HepG2 (cell line): ENCODE data around the gene RPL4. TPM values are rescaled to one million over a fixed set of nuclear protein-coding genes. Genes with fewer than 3 reads are reported as not detected.

Experiments used
- CCDC6 ChIP-seq: sonication (generic); formaldehyde crosslinking; IDR thresholded peaks from 2 replicates; pipeline ENCODE4 v1.8.1; 2022; ENCODE audit warnings: mild to moderate bottlenecking, missing genetic modification reagents, moderate library complexity
- EEA1 ChIP-seq: sonication (generic); formaldehyde crosslinking; IDR thresholded peaks from 2 replicates; pipeline ENCODE4 v1.5.1; 2020; ENCODE audit warnings: mild to moderate bottlenecking, missing genetic modification reagents, borderline replicate concordance
- FOXA3 ChIP-seq: IDR thresholded peaks from 2 replicates; pipeline ENCODE4 v1.6.1; 2016; ENCODE audit warnings: missing genetic modification reagents, missing compliant biosample characterization
- GABPB1 ChIP-seq: IDR thresholded peaks from 2 replicates; pipeline ENCODE4 v1.6.1; 2016; ENCODE audit warnings: mild to moderate bottlenecking, missing genetic modification reagents, moderate library complexity, missing compliant biosample characterization
- ISL2 ChIP-seq: sonication (generic); formaldehyde crosslinking; IDR thresholded peaks from 2 replicates; pipeline ENCODE4 v1.5.0; 2020; ENCODE audit warnings: missing genetic modification reagents
- MED8 ChIP-seq: sonication (generic); formaldehyde crosslinking; IDR thresholded peaks from 2 replicates; pipeline ENCODE4 v1.8.1; 2023; ENCODE audit warnings: mild to moderate bottlenecking, missing genetic modification reagents; ENCODE audit not compliant: insufficient replicate concordance
- NCOA5 ChIP-seq: sonication (generic); formaldehyde crosslinking; IDR thresholded peaks from 2 replicates; pipeline ENCODE4 v1.4.0; 2020; ENCODE audit warnings: missing genetic modification reagents
- NR2C2 ChIP-seq: sonication (generic); formaldehyde crosslinking; IDR thresholded peaks from 2 replicates; pipeline ENCODE4 v1.4.0; 2020; ENCODE audit warnings: missing genetic modification reagents, mild to moderate bottlenecking, moderate library complexity, borderline replicate concordance
- PAX8 ChIP-seq: sonication (generic); formaldehyde crosslinking; IDR thresholded peaks from 2 replicates; pipeline ENCODE4 v1.8.0; 2022; ENCODE audit warnings: mild to moderate bottlenecking, missing genetic modification reagents, borderline replicate concordance
- REPIN1 ChIP-seq: sonication (generic); formaldehyde crosslinking; IDR thresholded peaks from 2 replicates; pipeline ENCODE4 v1.8.0; 2022; ENCODE audit warnings: missing genetic modification reagents, low read depth, mild to moderate bottlenecking, borderline replicate concordance
- SATB2 ChIP-seq: sonication (generic); formaldehyde crosslinking; IDR thresholded peaks from 2 replicates; pipeline ENCODE4 v1.5.0; 2020; ENCODE audit warnings: missing genetic modification reagents
- SMC3 ChIP-seq: IDR thresholded peaks from 2 replicates; pipeline ENCODE4 v1.6.1; 2011; ENCODE audit warnings: low read length, improper control_type of control experiment
- SP4 ChIP-seq: sonication (generic); formaldehyde crosslinking; IDR thresholded peaks from 2 replicates; pipeline ENCODE4 v1.8.1; 2023; ENCODE audit warnings: mild to moderate bottlenecking, missing genetic modification reagents
- STAT5B ChIP-seq: sonication (generic); formaldehyde crosslinking; IDR thresholded peaks from 2 replicates; pipeline ENCODE4 v1.4.0; 2020; ENCODE audit warnings: missing genetic modification reagents
- TGIF2 ChIP-seq: IDR thresholded peaks from 2 replicates; pipeline ENCODE4 v1.6.1; 2016; ENCODE audit warnings: control low read depth, missing compliant biosample characterization
- ZBTB20 ChIP-seq: sonication (generic); formaldehyde crosslinking; IDR thresholded peaks from 2 replicates; pipeline ENCODE4 v1.8.1; 2023; ENCODE audit warnings: missing genetic modification reagents, low read depth, mild to moderate bottlenecking, borderline replicate concordance
- ZBTB38 ChIP-seq: sonication (generic); formaldehyde crosslinking; IDR thresholded peaks from 2 replicates; pipeline ENCODE4 v1.5.1; 2020; ENCODE audit warnings: mild to moderate bottlenecking, missing genetic modification reagents
- ZBTB7A ChIP-seq: sonication (generic); formaldehyde crosslinking; IDR thresholded peaks from 2 replicates; pipeline ENCODE4 v1.8.0; 2022; ENCODE audit warnings: mild to moderate bottlenecking, missing genetic modification reagents
- ZNF101 ChIP-seq: sonication (generic); formaldehyde crosslinking; IDR thresholded peaks from 2 replicates; pipeline ENCODE4 v1.4.0; 2020; ENCODE audit warnings: mild to moderate bottlenecking, low read depth, missing genetic modification reagents, borderline replicate concordance
- ZNF24 ChIP-seq: fragments of 450-650 bp; IDR thresholded peaks from 2 replicates; pipeline ENCODE4 v1.6.1; 2017; ENCODE audit warnings: antibody characterized with exemption, mild to moderate bottlenecking
- ZNF350 ChIP-seq: sonication (generic); formaldehyde crosslinking; IDR thresholded peaks from 2 replicates; pipeline ENCODE4 v1.4.0; 2020; ENCODE audit warnings: mild to moderate bottlenecking, low read depth, missing genetic modification reagents, borderline replicate concordance
- ZNF530 ChIP-seq: sonication (generic); formaldehyde crosslinking; IDR thresholded peaks from 2 replicates; pipeline ENCODE4 v1.5.0; 2020; ENCODE audit warnings: low read depth, mild to moderate bottlenecking, missing genetic modification reagents
- ZNF567 ChIP-seq: sonication (generic); formaldehyde crosslinking; IDR thresholded peaks from 2 replicates; pipeline ENCODE4 v1.8.1; 2023; ENCODE audit warnings: mild to moderate bottlenecking, missing genetic modification reagents, borderline replicate concordance
- ZNF766 ChIP-seq: sonication (generic); formaldehyde crosslinking; IDR thresholded peaks from 2 replicates; pipeline ENCODE4 v1.5.0; 2020; ENCODE audit warnings: missing genetic modification reagents, borderline replicate concordance
- ZSCAN20 ChIP-seq: sonication (generic); formaldehyde crosslinking; IDR thresholded peaks from 2 replicates; pipeline ENCODE4 v1.4.0; 2020; ENCODE audit warnings: missing genetic modification reagents, mild to moderate bottlenecking, borderline replicate concordance
- polyA plus RNA-seq, 8 experiments: library from polyadenylated mRNA; depleted of rRNA in 3 of 8; stranded (reverse) in 7 of 8; unstranded in 1 of 8; fragments of >200 nt; fragmentation: Illumina TruSeq in 4 of 8; extraction: Trizol in 4 of 8; gene quantifications; 2 replicates each; pipeline versions ENCODE4 v1.2.1 to v1.2.3, GENCODE V29; 2011 to 2016; ENCODE audit warnings: low read depth in 4 of 8, missing spikeins in 1 of 8, mixed read lengths in 1 of 8; ENCODE audit not compliant: insufficient read depth in 1 of 8
- total RNA-seq, 5 experiments: library from RNA; depleted of rRNA; stranded (reverse); fragments of >200 nt; fragmentation: Illumina TruSeq; extraction: Trizol; gene quantifications; 2 replicates each; pipeline ENCODE4 v1.2.3, GENCODE V29; 2016; ENCODE audit warnings: low read depth in 1 of 5
- TF ChIP-seq, protein P1 (sequence below): sonication (generic); formaldehyde crosslinking; IDR thresholded peaks from 2 replicates; pipeline ENCODE4 v1.9.0; 2021; ENCODE audit warnings: missing genetic modification reagents, borderline replicate concordance
- TF ChIP-seq, protein P2 (sequence below): sonication (generic); formaldehyde crosslinking; IDR thresholded peaks from 2 replicates; pipeline ENCODE4 v1.5.1; 2020; ENCODE audit warnings: mild to moderate bottlenecking, missing genetic modification reagents, moderate library complexity

The RPL4 gene
- total and polyA plus RNA-seq, 2 of the 13 experiments (the other 11 are each of a cell fraction or from before 2014, with no cell fraction given): 3,630 to 3,960 TPM

DNA sequence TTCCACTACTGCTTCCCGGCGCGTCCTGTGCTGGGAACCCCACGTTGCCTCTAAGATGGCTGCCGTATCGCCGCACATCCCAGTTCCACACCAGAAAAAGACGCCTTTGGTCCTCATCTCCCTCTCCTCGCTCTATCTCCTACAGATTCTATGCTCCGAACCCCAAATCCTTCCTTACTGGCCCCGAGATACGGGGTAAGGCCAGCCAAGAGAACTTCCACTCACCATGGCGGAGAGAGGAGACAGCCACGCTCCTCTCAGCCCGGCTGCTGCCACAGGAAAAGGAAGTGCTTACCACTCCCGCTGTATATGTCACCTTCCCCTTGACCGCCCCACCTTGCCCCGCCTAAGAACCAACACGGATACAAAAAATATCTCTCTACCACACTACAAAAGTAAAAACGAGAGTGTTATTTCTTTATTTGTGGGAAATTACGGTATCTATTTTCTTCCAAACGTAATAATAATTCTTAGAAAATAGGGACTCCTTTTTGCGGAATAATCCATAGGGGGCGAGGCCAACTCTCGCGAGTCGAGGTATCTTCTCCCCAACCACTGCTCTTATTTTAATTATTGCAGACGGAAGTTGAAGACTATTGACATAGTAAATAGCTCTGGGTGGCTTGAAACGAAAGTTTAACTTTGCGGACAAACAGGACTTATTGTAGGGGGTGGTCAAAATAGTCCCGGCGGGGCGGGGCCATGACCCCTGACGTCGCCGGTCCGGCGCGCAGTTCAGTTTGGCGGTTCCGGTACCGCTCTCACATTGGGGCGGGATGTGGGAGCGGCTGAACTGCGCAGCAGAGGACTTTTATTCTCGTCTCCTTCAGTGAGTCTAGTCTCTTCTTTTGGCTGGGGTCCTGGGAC, at the start of gene RPL4, which contains the start of gene ZWILCH (continued):
- TF ChIP-seq, protein P1, sequence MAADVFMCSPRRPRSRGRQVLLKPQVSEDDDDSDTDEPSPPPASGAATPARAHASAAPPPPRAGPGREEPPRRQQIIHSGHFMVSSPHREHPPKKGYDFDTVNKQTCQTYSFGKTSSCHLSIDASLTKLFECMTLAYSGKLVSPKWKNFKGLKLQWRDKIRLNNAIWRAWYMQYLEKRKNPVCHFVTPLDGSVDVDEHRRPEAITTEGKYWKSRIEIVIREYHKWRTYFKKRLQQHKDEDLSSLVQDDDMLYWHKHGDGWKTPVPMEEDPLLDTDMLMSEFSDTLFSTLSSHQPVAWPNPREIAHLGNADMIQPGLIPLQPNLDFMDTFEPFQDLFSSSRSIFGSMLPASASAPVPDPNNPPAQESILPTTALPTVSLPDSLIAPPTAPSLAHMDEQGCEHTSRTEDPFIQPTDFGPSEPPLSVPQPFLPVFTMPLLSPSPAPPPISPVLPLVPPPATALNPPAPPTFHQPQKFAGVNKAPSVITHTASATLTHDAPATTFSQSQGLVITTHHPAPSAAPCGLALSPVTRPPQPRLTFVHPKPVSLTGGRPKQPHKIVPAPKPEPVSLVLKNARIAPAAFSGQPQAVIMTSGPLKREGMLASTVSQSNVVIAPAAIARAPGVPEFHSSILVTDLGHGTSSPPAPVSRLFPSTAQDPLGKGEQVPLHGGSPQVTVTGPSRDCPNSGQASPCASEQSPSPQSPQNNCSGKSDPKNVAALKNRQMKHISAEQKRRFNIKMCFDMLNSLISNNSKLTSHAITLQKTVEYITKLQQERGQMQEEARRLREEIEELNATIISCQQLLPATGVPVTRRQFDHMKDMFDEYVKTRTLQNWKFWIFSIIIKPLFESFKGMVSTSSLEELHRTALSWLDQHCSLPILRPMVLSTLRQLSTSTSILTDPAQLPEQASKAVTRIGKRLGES (CRISPR knock-in tag): no peak
- TF ChIP-seq ZBTB38 (no peak), ZNF350 (CRISPR knock-in tag) (no peak; the same call in 1 of the 2 replicates), TGIF2 (CRISPR knock-in tag) (peak; percentile 90; the same call in 1 of the 2 replicates), ZNF766 (CRISPR knock-in tag) (peak; percentile 33; the same call in 1 of the 2 replicates), FOXA3 (CRISPR knock-in tag) (peak; percentile 62), SP4 (CRISPR knock-in tag) (peak; percentile 48; the same call in 1 of the 2 replicates), SATB2 (CRISPR knock-in tag) (0 out of 2 replicates have a peak, but pooled peaks have one; percentile 44), STAT5B (CRISPR knock-in tag) (no peak), ISL2 (CRISPR knock-in tag) (no peak), ZNF24 (no peak), ZSCAN20 (CRISPR knock-in tag) (peak; percentile 51; the same call in 1 of the 2 replicates), SMC3 (no peak), ZBTB20 (CRISPR knock-in tag) (peak; percentile 37; the same call in 1 of the 2 replicates), ZBTB7A (CRISPR knock-in tag) (no peak), NCOA5 (no peak), ZNF530 (CRISPR knock-in tag) (0 out of 2 replicates have a peak, but pooled peaks have one; percentile 53), NR2C2 (CRISPR knock-in tag) (peak; percentile 96), PAX8 (CRISPR knock-in tag) (no peak), MED8 (CRISPR knock-in tag) (no peak), REPIN1 (CRISPR knock-in tag) (peak; percentile 18; the same call in 1 of the 2 replicates), CCDC6 (CRISPR knock-in tag) (peak; percentile 35; the same call in 1 of the 2 replicates), ZNF101 (CRISPR knock-in tag) (no peak), ZNF567 (CRISPR knock-in tag) (no peak), EEA1 (CRISPR knock-in tag) (no peak), GABPB1 (CRISPR knock-in tag) (peak; percentile 94)
- TF ChIP-seq, protein P2, sequence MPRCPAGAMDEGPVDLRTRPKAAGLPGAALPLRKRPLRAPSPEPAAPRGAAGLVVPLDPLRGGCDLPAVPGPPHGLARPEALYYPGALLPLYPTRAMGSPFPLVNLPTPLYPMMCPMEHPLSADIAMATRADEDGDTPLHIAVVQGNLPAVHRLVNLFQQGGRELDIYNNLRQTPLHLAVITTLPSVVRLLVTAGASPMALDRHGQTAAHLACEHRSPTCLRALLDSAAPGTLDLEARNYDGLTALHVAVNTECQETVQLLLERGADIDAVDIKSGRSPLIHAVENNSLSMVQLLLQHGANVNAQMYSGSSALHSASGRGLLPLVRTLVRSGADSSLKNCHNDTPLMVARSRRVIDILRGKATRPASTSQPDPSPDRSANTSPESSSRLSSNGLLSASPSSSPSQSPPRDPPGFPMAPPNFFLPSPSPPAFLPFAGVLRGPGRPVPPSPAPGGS: no peak; the same call in 1 of the 2 replicates
